Activated naive CD4-positive, alpha-beta T cell treated with anti-CD3 and anti-CD28 coated beads for 36 hours (primary cell): ENCODE measurements around the gene GAS2L1. TPM values are rescaled to one million over a fixed set of nuclear protein-coding genes. Genes with fewer than 3 reads are reported as not detected.
"Not testable (repeated sequence)": the region's sequence is repeated elsewhere in the genome, so short reads cannot be mapped to it uniquely, and the experiment has no call there.

ENCODE experiments used
- CTCF ChIA-PET: fragments of 350-600 bp; sonication (Branson Sonifier 250); formaldehyde crosslinking; loops from one replicate; lab custom pipeline; 2021; ENCODE audit warnings: antibody characterized with exemption; lab: Charles Lee
- DNase-seq: peaks from one replicate; pipeline ENCODE4 v3.0.0-alpha.2; 2020
- H3K27ac Mint-ChIP-seq: one replicate; pipeline ENCODE4 v1.8.0; 2021; ENCODE audit warnings: mild to moderate bottlenecking, mixed read lengths
- H3K27me3 Mint-ChIP-seq: one replicate; pipeline ENCODE4 v1.8.0; 2021; ENCODE audit warnings: low read depth, mixed read lengths
- H3K36me3 Mint-ChIP-seq: one replicate; pipeline ENCODE4 v1.8.0; 2021; ENCODE audit warnings: low read depth, mixed read lengths
- H3K4me1 Mint-ChIP-seq: one replicate; pipeline ENCODE4 v1.8.0; 2021; ENCODE audit warnings: low read depth, mixed read lengths
- H3K4me3 Mint-ChIP-seq: one replicate; pipeline ENCODE4 v1.8.0; 2021; ENCODE audit warnings: mild to moderate bottlenecking, moderate library complexity, mixed read lengths
- H3K9me3 Mint-ChIP-seq: one replicate; pipeline ENCODE4 v1.8.0; 2021; ENCODE audit warnings: mixed read lengths
- intact Hi-C: fragments of 100-400 bp; cut with micrococcal nuclease; formaldehyde crosslinking; loops from one replicate; pipeline ENCODE4 v1.15.1; 2023
- total RNA-seq, 2 experiments: library from RNA; stranded (reverse); gene quantifications; one replicate each; pipeline ENCODE4 v1.2.3, GENCODE V29; 2021

GAS2L1 gene
- total RNA-seq, 2 experiments from 2014 or later, result 0.12 to 0.26 TPM

- H3K4me3 Mint-ChIP-seq, H3K9me3 Mint-ChIP-seq, intact Hi-C loops, H3K4me1 Mint-ChIP-seq, DNase-seq, CTCF ChIA-PET, H3K27me3 Mint-ChIP-seq, H3K27ac Mint-ChIP-seq: not testable (repeated sequence)
- peaks cover 24% of the 10 kb centered on the region for H3K36me3 Mint-ChIP-seq
These were observed 38.4 kb downstream of the GAS2L1 start for GRCh38 chr22:29344889-29345288.

- no peaks in the 10 kb centered on the region for H3K27me3 Mint-ChIP-seq
These were observed 39.5 kb downstream of the GAS2L1 start for GRCh38 chr22:29345932-29346331.

GRCh38 chr22:29346659-29347058 is 40.2 kb downstream of the GAS2L1 start:
- Mint-ChIP-seq H3K36me3 (peaks cover 30% of the 10 kb centered on the region), H3K27ac (no peak overlapping the region), H3K9me3 (no peaks in the 10 kb centered on the region), H3K4me1 (no peaks in the 10 kb centered on the region), H3K27me3 (no peaks in the 10 kb centered on the region), H3K4me3 (no peak overlapping the region)
- DNase-seq, result no peak
- intact Hi-C loops, result no loop called here
- CTCF ChIA-PET, result no interaction called here

More at GRCh38 chr22:29345932-29346331, 39.5 kb downstream of the GAS2L1 start:
- CTCF ChIA-PET, result no interaction called here
- peaks cover 28% of the 10 kb centered on the region for H3K36me3 Mint-ChIP-seq
- no peak for DNase-seq
- no peaks in the 10 kb centered on the region for H3K9me3 Mint-ChIP-seq
- H3K27ac Mint-ChIP-seq, result no peak overlapping the region
- no peak overlapping the region for H3K4me3 Mint-ChIP-seq
- no peaks in the 10 kb centered on the region for H3K4me1 Mint-ChIP-seq
- intact Hi-C loops, result no loop called here

GRCh38 chr22:29348041-29348440 is 41.6 kb downstream of the GAS2L1 start:
- Mint-ChIP-seq H3K36me3 (peaks cover 29% of the 10 kb centered on the region), H3K9me3 (no peaks in the 10 kb centered on the region), H3K4me1 (no peaks in the 10 kb centered on the region), H3K4me3 (no peak overlapping the region), H3K27ac (no peak overlapping the region), H3K27me3 (no peaks in the 10 kb centered on the region)
- intact Hi-C loops, result no loop called here
- CTCF ChIA-PET, result no interaction called here
- no peak for DNase-seq

GRCh38 chr22:29348956-29349355 is 42.5 kb downstream of the GAS2L1 start:
- CTCF ChIA-PET, result interaction anchor here (0.7 kb wide), 1 partner anchor 62 kb away, joined by 3 read pairs; no protein-coding TSS in a partner anchor
- DNase-seq, result no peak
- no peak overlapping the region for H3K27ac Mint-ChIP-seq

GRCh38 chr22:29351042-29351441 is 44.6 kb downstream of the GAS2L1 start:
- no peak for DNase-seq
- no peak overlapping the region for H3K27ac Mint-ChIP-seq
- CTCF ChIA-PET, result no interaction called here
- H3K4me3 Mint-ChIP-seq, result no peak overlapping the region
- intact Hi-C loops, result no loop called here
- H3K4me1 Mint-ChIP-seq, result no peaks in the 10 kb centered on the region
- H3K9me3 Mint-ChIP-seq, result no peaks in the 10 kb centered on the region
- no peaks in the 10 kb centered on the region for H3K27me3 Mint-ChIP-seq
- peaks cover 31% of the 10 kb centered on the region for H3K36me3 Mint-ChIP-seq

More at GRCh38 chr22:29348956-29349355, 42.5 kb downstream of the GAS2L1 start:
- Mint-ChIP-seq H3K4me3 (no peak overlapping the region), H3K27me3 (no peaks in the 10 kb centered on the region), H3K9me3 (no peaks in the 10 kb centered on the region), H3K36me3 (peaks cover 31% of the 10 kb centered on the region), H3K4me1 (no peaks in the 10 kb centered on the region)
- intact Hi-C loops, result no loop called here

- Mint-ChIP-seq H3K4me1 (no peaks in the 10 kb centered on the region), H3K9me3 (no peaks in the 10 kb centered on the region), H3K27ac (no peak overlapping the region), H3K27me3 (no peaks in the 10 kb centered on the region), H3K4me3 (no peak overlapping the region), H3K36me3 (peaks cover 28% of the 10 kb centered on the region)
- intact Hi-C loops, result no loop called here
- no peak for DNase-seq
- CTCF ChIA-PET, result interaction anchor here (0.6 kb wide), 1 partner anchor 12 kb away, joined by 4 read pairs; no protein-coding TSS in a partner anchor
These were observed 45.4 kb downstream of the GAS2L1 start for GRCh38 chr22:29351891-29352290.

- peaks cover 28% of the 10 kb centered on the region for H3K36me3 Mint-ChIP-seq
- H3K27ac Mint-ChIP-seq, result no peak overlapping the region
- no peak for DNase-seq
- no peaks in the 10 kb centered on the region for H3K9me3 Mint-ChIP-seq
- no peak overlapping the region for H3K4me3 Mint-ChIP-seq
- no peaks in the 10 kb centered on the region for H3K4me1 Mint-ChIP-seq
- CTCF ChIA-PET, result no interaction called here
- intact Hi-C loops, result no loop called here
- H3K27me3 Mint-ChIP-seq, result no peaks in the 10 kb centered on the region
These were observed 46.3 kb downstream of the GAS2L1 start for GRCh38 chr22:29352778-29353177.

- H3K27me3 Mint-ChIP-seq, result no peaks in the 10 kb centered on the region
- H3K9me3 Mint-ChIP-seq, result no peaks in the 10 kb centered on the region
- no peak overlapping the region for H3K27ac Mint-ChIP-seq
- intact Hi-C loops, result no loop called here
- H3K4me1 Mint-ChIP-seq, result no peaks in the 10 kb centered on the region
- CTCF ChIA-PET, result no interaction called here
- no peak for DNase-seq
- H3K4me3 Mint-ChIP-seq, result no peak overlapping the region
- peaks cover 31% of the 10 kb centered on the region for H3K36me3 Mint-ChIP-seq
These were observed 46.8 kb downstream of the GAS2L1 start for GRCh38 chr22:29353286-29353685.

GRCh38 chr22:29353860-29354259 is 47.4 kb downstream of the GAS2L1 start:
- Mint-ChIP-seq H3K27ac (no peak overlapping the region), H3K9me3 (no peaks in the 10 kb centered on the region), H3K36me3 (peaks cover 28% of the 10 kb centered on the region), H3K4me1 (no peaks in the 10 kb centered on the region), H3K27me3 (no peaks in the 10 kb centered on the region), H3K4me3 (no peak overlapping the region)
- CTCF ChIA-PET, result interaction anchor here (0.6 kb wide), 1 partner anchor 548 kb away, joined by 3 read pairs; no protein-coding TSS in a partner anchor
- intact Hi-C loops, result no loop called here
- no peak for DNase-seq

GRCh38 chr22:29357193-29357890 is 50.9 kb downstream of the GAS2L1 start:
- H3K9me3 Mint-ChIP-seq, H3K4me1 Mint-ChIP-seq, H3K4me3 Mint-ChIP-seq, H3K27me3 Mint-ChIP-seq, H3K27ac Mint-ChIP-seq, intact Hi-C loops, DNase-seq: not testable (repeated sequence)
- CTCF ChIA-PET, result interaction anchor here (0.8 to 1.1 kb wide), 2 partner anchors 37 to 43 kb away, joined by 3 to 4 read pairs; no protein-coding TSS in a partner anchor
- peaks cover 22% of the 10 kb centered on the region for H3K36me3 Mint-ChIP-seq

GRCh38 chr22:29359469-29359868 is 53.0 kb downstream of the GAS2L1 start:
- no peak overlapping the region for H3K27ac Mint-ChIP-seq

More at GRCh38 chr22:29359469-29359868, 53.0 kb downstream of the GAS2L1 start:
- intact Hi-C loops, result no loop called here
- DNase-seq, result no peak
- CTCF ChIA-PET, result interaction anchor here (0.6 kb wide), 1 partner anchor 128 kb away, joined by 6 read pairs; no protein-coding TSS in a partner anchor
- Mint-ChIP-seq H3K9me3 (no peaks in the 10 kb centered on the region), H3K36me3 (peaks cover 19% of the 10 kb centered on the region), H3K4me1 (no peaks in the 10 kb centered on the region), H3K4me3 (no peak overlapping the region), H3K27me3 (no peaks in the 10 kb centered on the region)
